Eye (tissue), 1 donor: ENCODE results near the gene ARHGEF1.
A peak's percentile ranks its signal among the peaks of the same experiment; 100 is the strongest.

Source experiments
- DNase-seq: peaks from one replicate; pipeline ENCODE4 v3.0.0-alpha.2; 2015

ARHGEF1 gene

GRCh38 chr19:41920882-41921576 is 38.0 kb downstream of the ARHGEF1 start:
- peak; percentile 10 for DNase-seq

GRCh38 chr19:41921577-41922576 is 38.9 kb downstream of the ARHGEF1 start:
- peak; percentile 5 for DNase-seq

GRCh38 chr19:41922585-41922984 is 39.6 kb downstream of the ARHGEF1 start:
- DNase-seq, result peak; percentile 19

DNA sequence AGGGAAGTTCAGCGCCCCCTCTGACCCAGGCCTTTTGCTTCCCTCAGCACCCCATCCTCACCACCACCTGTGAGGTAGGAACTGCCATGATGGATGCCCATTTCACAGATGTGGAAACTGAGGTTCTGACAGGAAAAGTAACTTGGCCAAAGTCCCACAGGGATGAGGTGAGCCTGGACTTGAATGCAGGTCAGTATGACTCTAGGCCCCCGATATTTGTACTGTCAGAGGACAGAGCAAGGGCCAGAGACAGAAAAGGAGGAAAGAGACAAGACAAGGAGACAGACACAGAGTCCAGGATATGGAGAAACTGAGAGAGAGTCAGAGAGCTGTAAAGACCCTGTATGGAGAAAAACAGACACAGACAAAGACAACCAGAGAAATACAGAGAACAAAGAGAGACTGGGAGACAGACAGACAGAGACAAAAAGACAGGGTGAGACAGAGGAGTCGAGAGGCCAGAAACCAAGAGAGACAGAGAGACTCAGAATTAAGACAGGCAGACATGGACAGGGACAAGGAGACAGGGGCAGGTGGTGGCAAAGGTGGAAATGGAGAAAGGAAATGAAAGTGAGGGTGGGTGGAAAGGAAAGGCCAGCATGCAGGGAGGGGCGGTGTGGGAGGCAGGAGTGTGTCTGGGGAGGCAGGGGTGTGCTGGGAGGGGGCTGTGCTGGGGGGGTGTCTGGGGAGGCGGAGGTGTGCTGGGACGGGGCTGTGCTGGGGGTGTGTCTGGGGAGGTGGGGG is 40.2 kb downstream of the ARHGEF1 start:
- peak; percentile 5 for DNase-seq

DNA sequence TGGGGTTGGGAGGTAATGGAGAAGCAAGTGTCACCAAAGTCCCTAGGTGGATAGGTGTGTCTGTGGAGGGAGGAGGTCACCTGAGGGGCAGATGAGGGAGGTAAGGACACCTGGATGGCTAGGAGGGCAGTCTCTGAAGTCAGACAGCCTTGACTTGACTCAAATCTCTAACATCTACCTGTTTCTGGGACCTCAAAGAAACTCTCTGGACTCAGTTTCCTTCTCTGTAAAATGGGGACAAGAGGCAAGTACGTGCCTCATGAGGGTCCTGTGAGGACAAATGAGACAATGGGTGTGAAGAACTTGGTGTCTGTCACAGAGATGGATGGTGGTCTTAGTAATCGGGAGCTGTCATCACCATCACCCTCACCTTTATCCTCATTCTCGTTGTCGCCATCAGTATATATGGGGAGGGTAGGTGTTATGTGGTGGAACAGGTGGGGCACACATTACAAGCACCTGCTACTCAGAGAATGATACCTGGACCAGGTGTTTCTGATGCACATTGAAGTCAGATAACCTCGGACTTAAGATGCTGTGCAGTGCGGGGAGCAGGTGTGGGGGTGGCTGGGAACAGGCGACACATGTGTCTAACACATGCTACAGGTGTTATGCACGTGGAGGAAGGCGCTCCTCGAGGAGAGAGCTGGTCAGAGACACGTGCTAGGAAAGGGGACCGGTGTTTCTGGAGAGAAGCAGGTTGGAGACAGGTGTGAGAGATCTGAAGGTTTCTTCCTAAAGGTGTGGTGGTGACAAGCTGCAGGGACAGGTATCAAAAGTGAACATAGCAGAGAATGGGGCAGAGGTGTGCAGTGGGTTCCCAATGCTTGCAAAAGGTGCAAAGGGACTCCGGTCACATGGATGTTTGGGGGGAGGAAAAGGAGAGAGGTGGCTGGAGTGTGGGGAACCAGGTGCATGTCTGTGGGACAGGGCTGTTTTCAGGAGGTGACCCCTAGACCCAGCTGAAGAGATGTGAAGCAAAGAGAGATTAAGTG is 41.5 kb downstream of the ARHGEF1 start:
- no peak for DNase-seq

DNA sequence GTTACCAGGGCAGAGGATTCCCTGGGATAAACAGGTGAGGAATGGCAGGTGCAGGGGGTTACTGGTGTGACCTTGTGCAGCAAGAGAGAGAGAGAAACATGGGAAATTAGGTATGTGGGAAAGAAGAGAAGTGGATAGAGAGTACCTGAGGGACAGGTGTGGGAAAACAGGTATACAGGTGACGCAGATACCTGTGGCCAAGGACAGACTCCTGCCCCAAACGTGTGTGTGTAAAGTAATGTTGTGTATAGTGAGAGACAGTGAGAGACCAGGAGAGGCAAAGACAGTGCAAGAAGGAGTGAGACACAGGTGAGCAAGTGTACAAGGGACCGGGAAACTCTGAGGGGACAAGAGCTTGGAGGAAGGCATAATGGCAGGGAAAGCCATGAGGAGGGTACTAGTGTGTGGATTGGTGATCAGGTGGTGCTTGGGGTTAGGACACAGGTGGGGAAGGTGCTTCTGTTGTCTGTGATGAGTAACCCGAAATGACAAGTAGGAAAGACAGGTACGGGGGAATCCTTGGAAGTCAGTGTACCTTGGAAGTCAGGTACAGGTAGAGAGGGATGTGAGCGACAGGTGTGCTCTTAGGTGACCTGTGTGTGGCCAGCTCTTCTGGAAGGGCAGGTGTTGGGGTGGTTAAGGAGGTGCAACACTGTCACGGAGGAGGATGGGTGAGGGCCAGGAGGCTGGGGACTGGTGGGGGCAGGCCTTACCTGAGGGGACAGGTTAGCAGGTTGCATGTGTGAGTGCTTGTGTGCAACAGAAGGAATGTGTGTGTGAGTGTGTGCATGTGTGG is 42.4 kb downstream of the ARHGEF1 start:
- no peak for DNase-seq

GRCh38 chr19:41926028-41926762 is 43.2 kb downstream of the ARHGEF1 start:
- DNase-seq, result no peak

GRCh38 chr19:41926763-41927496 is 43.9 kb downstream of the ARHGEF1 start:
- peak; percentile 64 for DNase-seq

DNA sequence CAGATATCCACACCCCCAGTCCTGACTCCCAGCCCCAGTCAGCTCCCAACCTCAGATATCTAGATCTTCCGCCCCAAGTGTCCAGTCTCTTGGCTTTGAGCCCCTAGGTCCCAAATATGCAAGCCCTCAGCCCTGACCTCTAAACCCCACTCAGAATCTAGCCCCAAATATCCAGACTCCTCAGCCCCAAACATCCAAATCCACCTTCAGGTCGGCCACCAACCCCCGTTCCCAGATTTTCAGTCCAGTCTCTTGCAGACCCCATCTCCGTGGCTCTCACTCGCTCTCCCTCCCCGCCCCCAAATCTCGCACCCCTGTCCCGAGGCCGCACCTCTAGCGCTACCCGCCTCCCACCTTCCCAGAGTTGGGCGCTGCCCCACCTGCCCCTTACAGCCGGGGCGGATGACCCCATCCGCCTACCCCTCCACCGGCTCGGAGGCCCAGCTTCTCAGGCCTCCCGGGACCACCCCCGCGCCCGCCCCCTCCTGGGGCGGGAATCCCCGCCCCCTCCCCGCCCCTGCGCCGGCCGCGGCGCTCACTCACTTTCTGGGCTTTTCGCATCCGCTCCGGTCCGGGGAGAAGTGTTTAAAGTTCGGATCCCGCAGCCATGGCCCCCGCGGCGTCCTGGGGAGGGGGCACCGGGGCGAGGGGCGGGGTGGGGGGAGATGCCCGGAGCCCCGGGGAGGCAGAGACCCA is 44.7 kb downstream of the ARHGEF1 start:
- DNase-seq, result no peak

- DNase-seq, result peak; percentile 62
Measured at GRCh38 chr19:41928221-41928683, 45.3 kb downstream of the ARHGEF1 start, which contains the start of gene ERFL. Gene ERFL (minus strand): TSS chr19:41928449. CDS start chr19:41912919, 15,530 bp downstream.

DNA sequence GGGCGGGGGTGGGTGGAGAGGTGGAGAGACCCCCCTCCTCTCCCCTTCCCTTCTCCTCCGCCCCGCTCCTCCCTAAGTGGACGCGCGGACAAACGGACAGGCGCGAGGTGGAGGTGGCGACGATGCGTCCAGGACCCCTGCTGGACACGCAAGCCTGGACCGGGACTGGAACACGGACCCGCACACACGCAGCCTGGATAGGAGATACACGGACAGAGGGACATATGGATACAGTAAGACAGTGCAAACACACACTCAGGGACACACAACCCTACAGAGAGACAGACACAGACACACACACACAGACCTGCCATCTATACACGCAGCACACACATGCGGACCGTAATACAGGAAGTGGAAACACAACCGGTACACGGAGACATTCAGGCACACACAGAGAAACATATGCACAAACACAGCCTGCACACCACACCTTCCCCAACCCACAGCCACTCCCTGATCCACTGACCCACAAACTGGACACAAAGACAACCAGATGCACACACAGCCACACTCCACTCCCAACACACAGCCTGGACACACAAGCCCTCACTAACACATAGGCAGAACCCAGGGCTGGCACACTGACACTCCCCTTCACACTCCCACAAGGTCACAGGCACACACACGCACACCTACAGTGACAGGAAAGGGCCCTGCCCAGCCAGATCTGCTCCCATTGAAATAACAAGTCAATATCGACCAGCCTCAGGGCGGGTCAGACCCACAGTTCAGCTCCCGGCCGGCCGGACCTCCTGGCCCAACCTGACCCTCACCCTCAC is 46.0 kb downstream of the ARHGEF1 start:
- peak; percentile 33 for DNase-seq

GRCh38 chr19:41929536-41930071 is 46.6 kb downstream of the ARHGEF1 start:
- DNase-seq, result peak; percentile 6

GRCh38 chr19:41930322-41930722 is 47.3 kb downstream of the ARHGEF1 start:
- DNase-seq, result peak; percentile 3

GRCh38 chr19:41930926-41931592 is 48.1 kb downstream of the ARHGEF1 start:
- DNase-seq, result peak; percentile 14

- peak; percentile 14 for DNase-seq
Measured at GRCh38 chr19:41932259-41932719, 49.3 kb downstream of the ARHGEF1 start.

GRCh38 chr19:41932720-41933332 is 49.8 kb downstream of the ARHGEF1 start:
- peak; percentile 53 for DNase-seq
